ENCODE results near the gene CCDC89. TPM values are rescaled to one million over a fixed set of nuclear protein-coding genes. Genes with fewer than 3 reads are reported as not detected.
A peak's percentile ranks its signal among the peaks of the same experiment; 100 is the strongest.
"Not testable (repeated sequence)": the region's sequence is repeated elsewhere in the genome, so short reads cannot be mapped to it uniquely, and the experiment has no call there.

The CCDC89 gene
- total RNA-seq, 1 experiment from 2014 or later: not detected

- peak; percentile 42 for DNase-seq (ENCODE audit: low spot score)
Measured at GRCh38 chr11:85694385-85694980, 8.5 kb upstream of the CCDC89 start.

GRCh38 chr11:85685125-85685819 lies 723 bp downstream of the CCDC89 start:
- DNase-seq (ENCODE audit: low spot score): no peak

- no peak for DNase-seq (ENCODE audit: low spot score)
Measured at GRCh38 chr11:85682330-85683305, 3.4 kb downstream of the CCDC89 start.

- DNase-seq (ENCODE audit: low spot score): no peak
Measured at GRCh38 chr11:85680897-85681296, 5.1 kb downstream of the CCDC89 start.

GRCh38 chr11:85679576-85679975 lies 6.4 kb downstream of the CCDC89 start:
- DNase-seq (ENCODE audit: low spot score): no peak

GRCh38 chr11:85673393-85673792 lies 12.6 kb downstream of the CCDC89 start:
- DNase-seq (ENCODE audit: low spot score): no peak

- DNase-seq (ENCODE audit: low spot score): no peak
Measured at GRCh38 chr11:85672105-85672902, 13.7 kb downstream of the CCDC89 start.

- not testable (repeated sequence) for DNase-seq (ENCODE audit: low spot score)
Measured at GRCh38 chr11:85670949-85671663, 14.9 kb downstream of the CCDC89 start.

GRCh38 chr11:85668157-85668556 lies 17.8 kb downstream of the CCDC89 start:
- DNase-seq (ENCODE audit: low spot score): no peak

GRCh38 chr11:85666687-85667086 lies 19.3 kb downstream of the CCDC89 start:
- no peak for DNase-seq (ENCODE audit: low spot score)

- no peak for DNase-seq (ENCODE audit: low spot score)
Measured at GRCh38 chr11:85665733-85666132, 20.3 kb downstream of the CCDC89 start.

GRCh38 chr11:85664615-85665481 lies 21.1 kb downstream of the CCDC89 start, which contains the start of gene CREBZF:
TSS of gene CREBZF (minus strand) at chr11:85665129. CDS start at chr11:85664875, 254 bp downstream.
- peak; percentile 93 for DNase-seq (ENCODE audit: low spot score)

GRCh38 chr11:85663753-85664614 lies 22.0 kb downstream of the CCDC89 start:
- DNase-seq (ENCODE audit: low spot score): peak; percentile 37

- no peak for DNase-seq (ENCODE audit: low spot score)
Measured at GRCh38 chr11:85663080-85663752, 22.8 kb downstream of the CCDC89 start.

- DNase-seq (ENCODE audit: low spot score): no peak
Measured at GRCh38 chr11:85661972-85662664, 23.9 kb downstream of the CCDC89 start.

GRCh38 chr11:85658180-85658579 lies 27.8 kb downstream of the CCDC89 start:
- no peak for DNase-seq (ENCODE audit: low spot score)

GRCh38 chr11:85656777-85657176 lies 29.2 kb downstream of the CCDC89 start:
- no peak for DNase-seq (ENCODE audit: low spot score)

- DNase-seq (ENCODE audit: low spot score): not testable (repeated sequence)
Measured at GRCh38 chr11:85654343-85654742, 31.7 kb downstream of the CCDC89 start.

Data from H4 (cell line).